Activated CD4-positive, CD25-positive, alpha-beta regulatory T cell (primary cell): ENCODE data around the gene CD33.
"Not testable (repeated sequence)": the region's sequence is repeated elsewhere in the genome, so short reads cannot be mapped to it uniquely, and the experiment has no call there.

Experiments used
- DNase-seq, 4 experiments: peaks; one replicate each; lab custom pipeline; 2025; lab: John Stamatoyannopoulos, UW

Gene CD33

DNA sequence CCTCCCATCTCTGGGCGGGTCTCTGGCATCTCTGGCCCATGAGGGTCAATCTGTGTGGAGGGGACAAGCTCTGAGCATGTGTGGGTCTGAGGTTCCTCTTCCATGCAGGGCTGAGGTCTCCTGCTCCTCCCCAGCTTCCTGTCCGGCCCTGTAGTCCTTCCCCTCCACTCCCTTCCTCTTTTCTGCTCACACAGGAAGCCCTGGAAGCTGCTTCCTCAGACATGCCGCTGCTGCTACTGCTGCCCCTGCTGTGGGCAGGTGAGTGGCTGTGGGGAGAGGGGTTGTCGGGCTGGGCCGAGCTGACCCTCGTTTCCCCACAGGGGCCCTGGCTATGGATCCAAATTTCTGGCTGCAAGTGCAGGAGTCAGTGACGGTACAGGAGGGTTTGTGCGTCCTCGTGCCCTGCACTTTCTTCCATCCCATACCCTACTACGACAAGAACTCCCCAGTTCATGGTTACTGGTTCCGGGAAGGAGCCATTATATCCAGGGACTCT, at the start of gene CD33:
CD33 (plus strand) TSS at position 183 of the 496 bp plus-strand sequence; CDS start at position 222, 39 bp downstream.
- not testable (repeated sequence) for DNase-seq

DNA sequence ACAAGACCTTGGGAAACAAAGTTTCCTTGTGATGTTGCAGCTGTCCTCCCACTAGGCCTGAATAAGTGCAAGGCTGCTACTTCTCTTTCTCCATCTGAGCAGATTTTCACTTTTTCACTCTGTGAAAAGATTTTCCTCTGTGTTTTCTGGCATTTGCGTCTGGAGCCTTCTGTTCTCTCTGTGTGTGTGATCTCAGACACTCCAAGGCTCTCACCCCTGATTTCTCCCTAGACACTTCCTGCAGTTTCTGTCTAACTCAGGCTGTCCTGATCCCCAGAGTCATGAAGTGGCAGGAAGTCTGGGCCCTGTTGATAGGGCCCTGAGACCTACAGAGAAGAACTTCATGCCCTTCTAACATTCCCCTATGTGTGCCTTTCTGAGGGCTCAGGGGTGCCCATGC, 45.6 kb upstream of the CD33 start:
- no peak for DNase-seq

DNA sequence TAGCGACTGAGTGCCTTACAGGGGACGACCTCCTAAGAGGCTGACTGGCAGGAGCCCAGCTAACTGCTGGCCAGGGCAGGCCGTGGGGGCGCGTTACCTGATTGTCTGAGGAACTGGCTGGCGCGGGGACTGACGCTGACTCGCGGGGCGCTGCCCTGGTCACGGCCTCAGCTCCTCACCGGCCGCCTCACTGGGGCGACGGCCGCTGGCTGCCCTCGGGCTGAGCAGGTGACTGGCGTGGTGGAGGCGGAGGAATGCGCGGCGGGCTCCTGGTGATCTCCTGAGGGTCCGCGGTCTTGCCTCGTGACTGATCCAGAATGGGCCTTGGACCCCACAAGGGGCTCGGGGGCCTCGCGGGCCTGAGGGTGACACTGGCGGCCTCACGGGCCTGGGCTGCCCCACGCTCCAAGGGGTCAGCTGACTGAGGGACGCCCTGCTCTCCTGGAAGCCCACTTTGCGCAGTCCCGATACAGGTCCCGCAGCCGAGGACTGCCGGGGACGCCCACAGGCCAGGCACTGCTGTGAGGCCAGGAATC, 43.4 kb upstream of the CD33 start:
- no peak for DNase-seq

DNA sequence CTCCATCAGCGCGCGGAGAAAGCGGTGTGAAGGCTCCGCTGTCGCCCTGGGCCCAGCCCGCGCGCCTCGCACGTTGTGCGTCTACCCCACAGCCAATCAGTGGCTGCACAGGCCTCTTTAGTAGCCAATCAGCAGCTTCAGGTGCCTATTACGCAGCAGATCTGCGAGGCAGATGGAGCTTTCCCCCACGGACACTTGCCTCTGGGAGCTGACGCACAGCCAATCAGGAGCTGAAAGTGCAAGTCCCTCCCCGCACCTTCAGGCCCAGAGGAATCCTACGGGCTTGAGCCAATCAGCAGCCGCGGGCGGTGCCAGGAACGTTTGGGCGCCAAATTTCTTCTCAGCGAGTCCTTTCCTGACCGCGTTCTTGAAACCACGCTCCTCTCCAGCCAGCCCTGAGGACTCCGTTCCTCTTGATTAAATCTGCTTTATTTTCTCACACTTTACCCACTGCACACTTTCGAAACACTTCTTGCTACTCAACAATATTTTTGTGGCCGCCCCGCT, 42.9 kb upstream of the CD33 start:
- no peak for DNase-seq

DNA sequence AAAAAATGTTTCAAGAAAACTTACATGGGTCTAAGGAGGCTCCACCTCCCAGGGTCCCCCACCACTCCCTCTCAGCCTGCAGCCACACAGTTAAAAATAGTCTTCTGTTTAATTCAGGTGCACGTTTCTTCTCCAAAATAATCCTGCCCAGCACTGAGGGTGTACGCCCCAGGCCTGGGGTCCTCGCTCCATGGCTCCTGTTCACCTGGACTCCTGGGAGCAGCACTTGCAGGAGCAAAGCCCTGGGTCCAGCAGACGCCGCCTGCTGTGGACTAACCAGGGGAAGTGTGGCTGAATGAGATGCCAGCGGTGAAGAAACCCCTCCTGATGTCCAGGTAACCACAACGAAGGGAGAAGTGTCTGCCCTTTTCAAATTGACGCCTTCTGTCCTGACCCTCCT, 41.3 kb upstream of the CD33 start:
- DNase-seq: no peak

DNA sequence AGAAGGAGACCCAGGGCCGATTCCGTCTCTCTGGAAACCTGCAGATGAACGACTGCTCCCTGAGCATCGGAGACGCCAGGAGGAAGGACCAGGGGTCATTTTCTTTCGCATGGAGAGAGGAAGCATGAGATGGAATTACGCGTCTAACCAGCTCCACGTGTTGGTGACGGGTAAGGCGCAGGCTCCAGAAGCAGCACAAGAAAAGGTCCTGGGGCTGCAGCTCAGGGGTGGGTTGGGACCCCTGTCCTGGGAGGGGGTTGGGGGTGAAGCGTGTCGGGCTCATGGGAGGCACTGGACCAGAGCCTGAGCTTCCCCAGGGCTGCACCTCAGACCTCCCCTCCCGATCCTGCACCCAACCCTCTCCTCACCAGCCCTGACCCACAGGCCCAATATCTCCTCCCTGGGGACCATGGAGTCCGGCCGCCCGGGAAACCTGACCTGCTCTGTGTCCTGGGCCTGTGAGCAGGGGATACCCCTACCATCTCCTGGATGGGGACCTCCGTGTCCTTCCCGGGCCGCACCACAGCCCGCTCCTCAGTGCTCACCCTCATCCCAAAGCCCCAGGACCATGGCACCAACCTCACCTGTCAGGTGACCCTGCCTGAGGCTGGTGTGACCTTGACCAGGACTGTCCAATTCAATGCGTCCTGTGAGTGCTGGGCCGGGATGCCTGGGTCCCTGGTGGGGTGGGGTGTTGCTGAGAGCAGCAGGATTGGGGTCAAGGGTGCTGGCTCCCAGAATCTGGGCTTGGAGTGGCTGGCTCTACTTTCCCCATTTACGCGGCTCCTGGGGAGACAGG, 39.6 kb upstream of the CD33 start:
- no peak for DNase-seq

DNA sequence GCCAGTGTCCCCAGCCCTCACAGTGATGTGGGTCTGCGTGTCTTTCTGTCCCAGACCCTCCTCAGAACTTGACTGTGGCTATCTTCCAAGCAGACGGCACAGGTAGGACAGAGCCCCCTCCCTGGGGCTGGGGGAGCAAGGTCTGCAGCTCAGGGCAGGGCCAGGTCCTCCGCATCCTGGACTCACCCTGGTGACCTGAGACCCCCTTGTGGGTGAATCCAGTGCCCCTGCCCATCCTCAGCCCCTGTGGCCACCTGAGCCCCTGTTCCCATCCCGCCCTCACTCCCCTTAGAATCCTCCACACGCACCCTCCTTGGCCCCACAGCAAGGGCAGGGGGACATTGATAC, 39.0 kb upstream of the CD33 start:
- DNase-seq: no peak

DNA sequence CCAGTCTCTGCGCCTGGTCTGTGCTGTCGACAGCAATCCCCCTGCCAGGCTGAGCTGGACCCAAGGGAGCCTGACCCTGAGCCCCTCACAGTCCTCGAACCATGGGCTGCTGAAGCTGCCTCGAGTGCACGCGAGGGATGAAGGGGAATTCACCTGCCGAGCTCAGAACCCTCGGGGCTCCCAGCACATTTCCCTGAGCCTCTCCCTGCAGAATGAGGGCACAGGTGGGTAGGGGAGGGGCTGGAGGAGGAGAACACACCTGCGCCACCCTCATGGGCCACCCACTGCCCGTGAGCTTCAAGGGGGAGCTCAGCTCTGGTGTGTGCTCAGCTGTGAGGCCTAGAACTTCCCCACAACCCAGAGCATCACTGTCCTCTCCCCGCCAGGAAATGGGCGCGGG, 38.6 kb upstream of the CD33 start:
- DNase-seq: no peak

DNA sequence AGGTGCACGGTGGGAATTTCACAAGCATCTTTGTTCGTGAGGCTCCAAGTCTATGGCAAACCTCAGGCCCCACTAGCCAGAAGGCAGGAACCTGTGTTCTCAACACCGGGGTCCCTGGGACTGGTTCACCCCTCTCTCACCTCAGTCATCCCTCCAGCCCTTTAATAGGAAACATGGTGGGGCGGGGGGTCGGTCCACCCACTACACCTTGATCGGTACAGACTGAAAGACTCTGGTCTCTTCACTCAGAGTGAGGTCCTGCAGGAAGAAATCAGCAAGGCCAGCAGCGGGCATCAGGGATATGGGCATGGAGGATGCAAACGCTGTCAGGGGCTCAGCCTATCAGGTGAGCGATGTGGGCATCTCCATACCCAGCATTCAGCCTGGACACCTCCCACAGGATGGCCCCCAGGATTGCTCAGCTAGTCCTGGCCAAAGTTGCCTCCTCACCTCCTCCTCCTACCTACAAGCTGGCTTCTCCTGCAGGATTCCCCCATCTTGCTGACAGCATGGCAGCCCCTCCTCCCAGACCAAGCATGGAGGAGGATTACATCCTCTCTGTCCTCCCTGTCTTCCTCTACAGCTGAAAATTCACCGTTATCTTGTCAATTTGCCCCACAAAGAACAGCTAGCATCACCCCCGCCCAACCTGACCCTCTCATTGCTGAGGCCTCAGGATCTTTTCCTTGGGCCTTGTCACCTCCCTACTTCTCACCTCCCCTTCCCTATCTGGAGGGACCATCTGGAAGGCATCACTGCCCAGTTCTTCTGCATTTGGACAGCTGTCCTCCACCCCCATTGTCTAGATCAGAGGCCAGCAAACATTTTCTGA, 37.3 kb upstream of the CD33 start:
- DNase-seq: no peak

DNA sequence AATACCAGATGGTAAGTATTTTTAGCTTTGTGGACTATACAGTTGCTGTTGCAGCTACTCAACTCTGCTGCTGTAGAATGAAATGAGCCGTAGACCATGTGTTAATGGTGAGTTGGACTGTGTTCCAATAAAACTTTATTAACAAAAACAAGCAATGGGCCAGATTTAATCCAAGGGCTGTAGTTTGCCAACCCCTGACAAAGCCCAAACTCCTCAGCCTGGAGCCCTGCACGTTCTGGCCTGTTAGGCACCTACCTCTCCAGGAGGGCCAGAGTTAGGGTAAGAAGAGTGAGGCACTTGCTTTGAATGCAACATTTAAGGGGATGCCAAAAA, 36.7 kb upstream of the CD33 start:
- no peak for DNase-seq

DNA sequence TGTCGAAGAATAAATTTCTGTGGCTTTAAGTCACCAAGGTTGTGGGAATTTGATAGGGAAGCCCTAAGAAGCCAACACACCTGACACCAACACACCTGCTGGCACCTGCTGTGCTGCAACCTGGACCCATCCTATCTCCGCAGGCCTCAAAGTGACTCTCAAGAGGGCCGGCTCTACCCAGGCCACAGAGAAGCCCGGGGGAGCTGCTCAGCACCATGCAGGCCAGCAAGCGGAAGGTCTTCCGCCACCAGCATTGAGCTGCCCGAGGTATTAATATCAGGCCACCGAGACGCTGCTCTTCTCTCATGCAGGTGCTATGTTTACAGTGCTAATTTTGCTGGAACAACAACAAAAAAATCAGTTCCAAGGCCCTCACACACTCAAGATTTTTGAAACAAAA, 32.2 kb upstream of the CD33 start:
- no peak for DNase-seq

DNA sequence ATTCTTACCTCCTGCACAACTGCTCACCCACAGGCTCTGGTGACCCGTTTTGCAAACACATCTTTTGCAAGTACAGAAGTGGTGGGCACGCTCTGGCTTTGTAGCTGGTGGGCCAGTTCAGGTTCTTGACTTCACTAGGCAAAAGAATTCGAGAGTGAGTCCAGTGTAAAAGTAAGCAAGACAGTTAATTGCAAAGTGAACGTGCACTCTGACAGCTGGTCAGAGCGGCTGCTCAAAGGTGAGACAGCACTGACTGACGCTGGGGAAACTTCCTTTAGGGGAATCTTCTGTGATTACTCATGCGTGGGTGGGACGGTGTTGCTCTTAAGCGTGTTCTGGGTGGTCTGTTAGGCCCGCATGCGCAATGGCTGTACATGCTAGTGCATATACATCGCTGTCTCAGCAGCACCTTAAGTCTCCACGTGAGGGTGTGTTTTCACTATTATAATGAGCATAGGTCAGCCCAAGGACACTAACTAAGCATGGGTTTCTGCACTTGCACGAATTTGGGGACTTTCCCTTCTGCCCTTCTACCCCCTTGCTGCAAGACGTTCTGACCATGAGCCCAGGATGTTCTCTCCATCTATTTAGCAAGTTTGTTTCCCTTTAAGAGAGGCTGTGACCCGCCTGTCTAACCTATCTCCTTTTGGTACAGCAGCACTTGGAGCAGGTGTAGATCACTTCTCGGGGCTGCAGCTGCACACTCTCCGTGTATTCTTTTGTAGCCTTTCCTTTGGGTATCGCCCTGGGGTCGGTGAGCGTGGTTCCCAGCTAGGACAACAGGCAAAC, 30.2 kb upstream of the CD33 start:
- no peak for DNase-seq

DNA sequence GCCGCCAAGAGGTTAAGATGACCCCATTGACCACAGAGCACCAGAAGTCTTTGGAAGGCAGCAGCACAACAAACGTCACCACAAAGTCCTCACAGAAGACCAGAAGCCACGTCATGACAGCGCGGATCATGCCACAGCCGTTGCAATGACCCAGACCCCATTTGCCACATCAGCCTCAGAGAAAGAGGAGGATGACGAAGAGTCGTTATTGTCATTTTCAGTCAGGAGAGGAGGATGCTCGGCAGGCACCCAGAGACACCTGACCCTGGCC, 29.6 kb upstream of the CD33 start:
- DNase-seq: no peak

DNA sequence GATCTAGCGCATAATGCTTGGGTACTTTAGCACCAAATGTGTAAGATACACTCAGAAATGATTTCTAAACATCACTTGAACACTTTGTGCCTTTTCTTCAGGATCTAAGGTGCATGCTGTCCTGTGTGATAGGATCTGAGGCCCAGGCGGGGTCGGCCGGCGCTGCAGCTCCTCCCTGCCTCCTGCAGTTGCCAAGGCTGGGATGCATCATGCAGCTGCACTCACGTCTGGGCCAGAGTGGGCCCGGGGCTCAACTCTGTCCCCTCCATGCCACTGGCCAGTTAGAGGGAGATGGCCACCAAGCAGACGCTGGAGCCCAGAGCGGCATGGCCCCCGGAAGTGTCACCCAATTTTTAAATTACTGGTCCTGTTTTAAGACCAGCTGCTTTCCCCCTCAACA, 29.3 kb upstream of the CD33 start:
- no peak for DNase-seq

DNA sequence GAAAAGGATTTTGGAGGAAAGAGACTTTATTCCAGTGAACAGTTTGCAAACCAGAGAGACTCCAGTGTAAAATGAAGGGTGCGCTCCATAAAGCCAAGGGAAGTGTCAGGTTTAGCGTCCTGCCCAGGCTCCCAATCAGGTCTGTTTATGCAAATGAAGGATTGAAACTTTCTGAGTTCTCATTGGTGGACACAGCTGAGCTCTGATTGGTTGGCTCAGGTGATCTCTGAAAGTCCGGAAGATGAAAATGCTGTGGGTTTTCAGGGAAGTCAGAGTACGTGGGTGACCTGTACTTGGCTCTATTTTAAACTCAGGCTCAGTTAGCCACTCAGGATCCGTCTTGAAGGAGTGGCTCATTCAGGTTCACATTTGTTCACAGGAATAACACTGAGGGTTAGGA, 28.7 kb upstream of the CD33 start:
- DNase-seq: no peak

DNA sequence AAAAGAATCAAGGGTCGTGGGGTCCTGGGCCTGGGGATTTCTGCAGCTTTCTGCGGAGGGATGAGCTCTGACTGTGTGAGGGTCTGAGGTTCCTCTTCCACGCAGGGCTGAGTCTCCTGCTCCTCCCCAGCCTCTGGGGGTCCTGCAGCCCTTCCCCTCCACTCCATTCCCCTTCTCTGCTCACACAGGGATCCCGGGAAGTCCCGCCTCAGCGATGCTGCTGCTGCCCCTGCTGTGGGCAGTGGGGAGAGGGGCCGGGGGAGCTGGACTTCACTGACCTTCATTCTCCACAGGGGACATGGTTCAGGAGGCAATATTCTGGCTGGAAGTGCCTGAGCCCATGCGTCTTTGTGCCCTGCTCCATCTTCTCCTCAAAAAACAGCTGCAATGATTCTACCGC, 26.2 kb upstream of the CD33 start:
- no peak for DNase-seq

DNA sequence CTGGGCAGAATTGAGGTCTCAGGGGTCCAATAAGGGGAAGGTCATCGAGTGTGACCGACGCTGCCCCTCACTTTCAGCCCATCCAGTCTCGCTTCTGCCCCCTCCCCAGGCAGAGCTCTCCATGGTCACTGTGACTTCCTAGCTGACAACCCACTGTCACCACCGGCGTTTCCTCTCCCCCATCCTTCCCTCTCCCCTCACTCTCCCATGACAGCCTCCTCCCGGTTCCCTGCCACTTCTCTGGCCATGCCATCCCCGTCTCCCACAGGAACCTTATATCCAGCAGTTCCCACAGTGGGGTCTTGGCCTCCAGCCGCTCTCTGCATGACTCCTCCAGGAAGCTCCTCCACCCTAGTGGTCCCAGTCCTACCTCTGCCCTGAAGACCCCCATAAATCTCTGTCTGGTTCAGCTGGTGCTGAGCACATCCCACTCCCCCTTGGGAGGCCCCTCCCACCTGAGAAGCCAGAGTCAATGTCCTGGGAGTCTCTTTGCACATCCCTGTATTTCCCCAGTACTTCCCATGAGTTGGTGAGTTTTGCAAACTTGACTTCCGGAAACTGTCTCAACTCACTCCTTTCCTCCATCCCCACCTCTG, 24.7 kb upstream of the CD33 start:
- no peak for DNase-seq

DNA sequence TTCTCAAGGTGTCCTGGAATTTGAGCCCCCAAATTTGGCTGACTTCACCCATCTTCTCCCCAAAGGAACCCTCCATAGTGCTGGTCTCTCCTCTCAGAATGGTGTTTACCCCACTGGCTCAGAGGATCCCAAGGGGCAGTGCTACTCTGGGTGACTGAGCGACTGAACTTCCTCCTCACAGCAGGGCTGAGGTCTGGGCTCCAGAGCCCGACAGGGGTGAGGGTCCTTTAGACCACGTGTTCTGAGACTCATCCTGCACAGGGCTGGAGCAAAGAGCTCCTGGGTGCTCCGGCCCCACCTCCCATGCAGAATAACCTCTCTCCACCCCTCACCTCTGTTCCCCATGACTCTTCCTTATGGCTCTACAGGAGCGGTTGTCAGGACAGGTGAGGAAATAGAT, 23.2 kb upstream of the CD33 start:
- no peak for DNase-seq

DNA sequence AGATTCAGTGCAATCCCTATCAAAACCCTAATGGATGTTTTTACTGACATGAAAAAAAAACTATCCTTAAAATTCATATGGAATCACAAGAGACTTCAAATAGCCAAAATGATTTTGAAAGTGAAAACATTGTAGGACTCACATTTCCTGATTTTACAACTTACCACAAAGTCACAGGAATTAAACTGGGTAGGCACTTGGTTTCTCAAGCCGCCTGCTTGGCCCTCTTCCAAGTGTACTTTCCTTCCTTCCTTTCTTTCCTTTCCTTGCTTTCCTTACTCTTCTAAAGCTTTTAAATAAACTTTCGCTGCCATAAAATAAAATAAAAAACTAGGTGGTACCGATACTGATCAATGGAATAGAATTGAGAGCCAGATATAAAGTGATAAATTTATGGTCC, 21.0 kb upstream of the CD33 start:
- no peak for DNase-seq

DNA sequence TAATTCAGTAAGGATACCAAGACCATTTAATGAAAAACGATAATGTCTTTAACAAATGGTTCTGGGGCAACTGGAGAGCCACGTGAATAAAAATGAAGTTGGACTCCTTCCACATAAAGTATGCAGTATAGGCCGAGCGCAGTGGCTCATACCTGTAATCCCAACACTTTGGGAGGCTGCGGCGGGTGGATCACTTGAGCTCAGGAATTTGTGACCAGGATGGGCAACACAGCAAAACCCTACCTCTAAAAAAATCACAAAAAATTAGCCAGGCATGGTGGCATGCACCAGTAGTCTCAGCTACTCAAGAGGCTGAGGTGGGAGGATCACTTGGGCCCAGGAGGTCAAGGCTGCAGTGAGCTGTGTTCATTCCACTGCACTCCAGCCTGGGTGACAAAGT, 20.6 kb upstream of the CD33 start:
- DNase-seq: no peak

DNA sequence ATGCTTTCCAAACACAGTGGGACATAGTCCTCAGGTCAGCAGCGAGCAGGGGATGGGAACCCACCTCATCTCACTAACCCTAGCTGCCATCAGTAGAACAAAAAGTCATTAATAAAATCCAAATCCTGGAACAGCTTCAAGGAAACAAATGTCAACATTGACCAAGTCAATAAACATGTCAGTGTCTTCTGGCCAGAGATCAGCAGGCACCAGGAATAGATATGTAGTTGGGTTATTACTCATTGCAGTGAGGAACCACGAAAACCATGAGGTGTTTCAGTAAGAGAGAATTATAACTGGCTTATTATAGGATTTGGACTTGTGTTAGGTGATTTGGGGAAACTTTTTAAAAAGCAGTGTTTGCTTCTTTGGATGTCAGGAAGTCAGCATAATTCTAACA, 17.1 kb upstream of the CD33 start:
- no peak for DNase-seq

DNA sequence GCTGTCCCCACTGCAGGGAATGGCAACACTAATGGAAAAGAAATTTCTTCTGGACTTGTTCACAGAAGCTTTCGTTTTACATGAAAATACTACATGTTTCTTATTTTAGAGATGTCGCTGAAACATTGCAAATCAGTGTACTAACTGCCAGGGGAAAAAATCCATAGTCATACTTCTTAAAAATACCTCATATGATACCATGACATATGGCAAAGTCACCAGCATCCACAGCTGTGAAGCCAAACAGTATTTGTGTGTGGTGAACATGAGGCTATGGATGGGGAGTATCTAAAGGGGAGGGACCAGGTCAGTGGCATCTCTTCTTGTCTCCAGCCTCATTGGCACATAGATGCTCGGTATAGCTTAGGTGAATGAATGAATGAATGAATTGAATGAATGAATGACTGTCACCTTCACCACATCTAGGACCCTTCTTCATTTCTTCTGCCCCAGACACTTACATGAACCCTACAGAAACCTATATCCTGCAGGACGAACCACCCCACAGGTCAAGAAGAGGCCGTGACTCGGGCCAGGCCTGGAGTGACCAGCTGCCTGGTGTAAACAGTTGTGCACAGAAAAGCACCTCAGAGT, 14.6 kb upstream of the CD33 start:
- no peak for DNase-seq
